Measurements from ENCODE around the gene COQ10A. TPM values are rescaled to one million over a fixed set of nuclear protein-coding genes. Genes with fewer than 3 reads are reported as not detected.

COQ10A gene
- total RNA-seq, 2 donors from 2014 or later: 15.9 to 17.6 TPM

DNA sequence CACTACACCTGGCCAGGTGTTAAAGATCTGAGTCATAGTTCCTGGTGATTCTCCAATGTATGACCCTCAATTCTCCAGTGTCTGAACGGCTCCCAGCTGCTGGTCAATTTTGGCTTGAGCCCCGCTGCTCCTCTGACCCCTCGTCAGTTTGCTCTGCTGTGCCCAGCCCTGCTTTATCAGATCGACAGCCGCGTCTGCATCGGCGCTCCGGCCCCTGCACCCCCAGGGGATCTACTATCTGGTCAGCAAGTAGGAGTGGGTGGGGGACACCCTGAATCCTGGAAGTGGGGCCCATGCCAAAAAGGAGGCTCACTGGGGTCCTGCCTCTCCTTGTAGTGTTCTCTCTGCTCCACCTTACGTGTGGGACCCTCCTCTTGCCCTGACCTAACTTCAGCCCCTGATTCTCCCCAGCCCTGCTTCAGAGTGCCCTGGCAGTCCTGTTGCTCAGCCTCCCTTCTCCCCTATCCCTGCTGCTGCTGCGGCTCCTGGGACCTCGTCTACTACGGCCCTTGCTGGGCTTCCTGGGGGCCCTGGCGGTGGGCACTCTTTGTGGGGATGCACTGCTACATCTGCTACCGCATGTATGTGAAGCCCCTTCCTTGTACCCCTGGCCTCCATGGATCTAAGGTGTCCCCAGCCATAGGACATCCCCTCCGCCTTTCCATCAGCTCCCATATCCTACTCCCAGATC lies 31.9 kb upstream of the COQ10A start:
- no peaks in the 10 kb centered on the region for H3K4me1 ChIP-seq (replicated peaks)
- TF ChIP-seq POLR2AphosphoS5 (IDR thresholded peaks at IDR 0.05): no peak
- TF ChIP-seq POLR2A (IDR thresholded peaks at IDR 0.05): no peak
- TF ChIP-seq, protein P1, sequence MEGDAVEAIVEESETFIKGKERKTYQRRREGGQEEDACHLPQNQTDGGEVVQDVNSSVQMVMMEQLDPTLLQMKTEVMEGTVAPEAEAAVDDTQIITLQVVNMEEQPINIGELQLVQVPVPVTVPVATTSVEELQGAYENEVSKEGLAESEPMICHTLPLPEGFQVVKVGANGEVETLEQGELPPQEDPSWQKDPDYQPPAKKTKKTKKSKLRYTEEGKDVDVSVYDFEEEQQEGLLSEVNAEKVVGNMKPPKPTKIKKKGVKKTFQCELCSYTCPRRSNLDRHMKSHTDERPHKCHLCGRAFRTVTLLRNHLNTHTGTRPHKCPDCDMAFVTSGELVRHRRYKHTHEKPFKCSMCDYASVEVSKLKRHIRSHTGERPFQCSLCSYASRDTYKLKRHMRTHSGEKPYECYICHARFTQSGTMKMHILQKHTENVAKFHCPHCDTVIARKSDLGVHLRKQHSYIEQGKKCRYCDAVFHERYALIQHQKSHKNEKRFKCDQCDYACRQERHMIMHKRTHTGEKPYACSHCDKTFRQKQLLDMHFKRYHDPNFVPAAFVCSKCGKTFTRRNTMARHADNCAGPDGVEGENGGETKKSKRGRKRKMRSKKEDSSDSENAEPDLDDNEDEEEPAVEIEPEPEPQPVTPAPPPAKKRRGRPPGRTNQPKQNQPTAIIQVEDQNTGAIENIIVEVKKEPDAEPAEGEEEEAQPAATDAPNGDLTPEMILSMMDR (IDR thresholded peaks at IDR 0.05): no peak
- H3K27ac ChIP-seq: no peak overlapping the region
- no peak overlapping the region for H3K4me3 ChIP-seq
- intact Hi-C loops (cut with DNase I): no loop called here
- no peaks in the 10 kb centered on the region for H3K27me3 ChIP-seq (replicated peaks; ENCODE audit: insufficient read depth)
- H3K36me3 ChIP-seq: no peaks in the 10 kb centered on the region
- no peaks in the 10 kb centered on the region for H3K9me3 ChIP-seq
- DNase-seq (ENCODE audit: low spot score): no peak
- 71% methylated on average over 16 of the region's 16 CpGs for WGBS

DNA sequence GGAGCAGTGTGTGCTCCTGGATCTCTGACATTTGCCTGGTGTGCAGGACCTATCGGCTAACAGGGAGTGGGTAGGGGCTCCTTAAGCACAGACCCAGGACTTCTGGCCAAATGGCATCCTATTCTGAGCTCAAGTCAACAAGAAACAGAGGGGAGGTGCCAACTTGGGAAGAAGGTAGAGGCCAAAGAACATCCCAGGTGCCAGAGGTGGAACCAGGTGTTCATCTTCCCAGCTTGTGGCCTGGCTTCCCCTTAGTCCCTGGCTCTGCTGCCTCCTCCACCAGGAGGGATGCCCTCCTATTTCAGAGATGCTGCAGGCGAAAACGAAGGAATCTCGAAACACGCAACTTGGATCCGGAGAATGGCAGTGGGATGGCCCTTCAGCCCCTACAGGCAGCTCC lies 30.7 kb upstream of the COQ10A start:
- no peak overlapping the region for H3K4me3 ChIP-seq
- intact Hi-C loops (cut with DNase I): no loop called here
- no peaks in the 10 kb centered on the region for H3K27me3 ChIP-seq (replicated peaks; ENCODE audit: insufficient read depth)
- H3K9me3 ChIP-seq: no peaks in the 10 kb centered on the region
- no peaks in the 10 kb centered on the region for H3K36me3 ChIP-seq
- WGBS: 92% methylated on average over 6 of the region's 6 CpGs
- no peaks in the 10 kb centered on the region for H3K4me1 ChIP-seq (replicated peaks)
- H3K27ac ChIP-seq: no peak overlapping the region
- TF ChIP-seq POLR2A (IDR thresholded peaks at IDR 0.05): no peak
- no peak for TF ChIP-seq POLR2AphosphoS5 (IDR thresholded peaks at IDR 0.05)
- TF ChIP-seq, protein P1 (IDR thresholded peaks at IDR 0.05): no peak
- no peak for DNase-seq (ENCODE audit: low spot score)

DNA sequence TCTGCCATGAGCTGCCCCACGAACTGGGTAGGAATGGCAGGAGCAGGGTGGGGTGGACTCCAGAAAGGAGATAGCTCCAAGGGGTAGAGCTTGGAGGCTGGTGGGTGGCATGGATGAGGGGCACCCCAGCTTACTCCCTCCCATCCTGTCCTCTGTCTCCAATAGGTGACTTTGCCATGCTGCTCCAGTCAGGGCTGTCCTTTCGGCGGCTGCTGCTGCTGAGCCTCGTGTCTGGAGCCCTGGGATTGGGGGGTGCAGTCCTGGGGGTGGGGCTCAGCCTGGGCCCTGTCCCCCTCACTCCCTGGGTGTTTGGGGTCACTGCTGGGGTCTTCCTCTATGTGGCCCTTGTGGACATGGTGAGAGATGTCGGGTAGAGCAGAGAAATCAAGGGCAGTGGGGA lies 29.8 kb upstream of the COQ10A start:
- H3K9me3 ChIP-seq: no peaks in the 10 kb centered on the region
- no peak for TF ChIP-seq POLR2A (IDR thresholded peaks at IDR 0.05)
- no peak for TF ChIP-seq POLR2AphosphoS5 (IDR thresholded peaks at IDR 0.05)
- TF ChIP-seq, protein P1 (IDR thresholded peaks at IDR 0.05): no peak
- H3K27me3 ChIP-seq (replicated peaks; ENCODE audit: insufficient read depth): no peaks in the 10 kb centered on the region
- no peak overlapping the region for H3K27ac ChIP-seq
- 56% methylated on average over 5 of the region's 5 CpGs for WGBS
- no peaks in the 10 kb centered on the region for H3K4me1 ChIP-seq (replicated peaks)
- no peaks in the 10 kb centered on the region for H3K36me3 ChIP-seq
- no peak for DNase-seq (ENCODE audit: low spot score)
- intact Hi-C loops (cut with DNase I): no loop called here
- no peak overlapping the region for H3K4me3 ChIP-seq

DNA sequence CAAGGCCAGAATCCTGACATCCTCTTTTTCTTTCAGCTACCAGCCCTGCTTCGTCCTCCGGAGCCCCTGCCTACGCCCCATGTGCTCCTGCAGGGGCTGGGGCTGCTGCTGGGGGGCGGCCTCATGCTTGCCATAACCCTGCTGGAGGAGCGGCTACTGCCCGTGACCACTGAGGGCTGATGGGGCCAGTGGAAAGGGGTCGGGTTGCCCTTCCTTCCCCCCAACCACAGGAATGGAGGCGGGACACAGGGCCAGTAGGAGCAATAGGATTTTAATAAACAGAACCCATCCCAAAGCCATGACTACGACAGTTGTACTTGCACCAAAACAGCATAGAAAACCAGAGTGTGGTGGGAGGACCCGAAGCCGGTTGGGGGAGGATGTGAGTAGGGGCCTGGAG lies 29.2 kb upstream of the COQ10A start:
- intact Hi-C loops (cut with DNase I): no loop called here
- Histone ChIP-seq H3K4me1 (replicated peaks) (no peaks in the 10 kb centered on the region), H3K27ac (no peak overlapping the region), H3K4me3 (no peak overlapping the region), H3K27me3 (replicated peaks; ENCODE audit: insufficient read depth) (no peaks in the 10 kb centered on the region), H3K36me3 (peaks cover under 1 to 3% of the 10 kb centered on the region in 2 donors), H3K9me3 (no peaks in the 10 kb centered on the region)
- TF ChIP-seq POLR2A (IDR thresholded peaks at IDR 0.05) (no peak), POLR2AphosphoS5 (IDR thresholded peaks at IDR 0.05) (no peak)
- TF ChIP-seq, protein P1 (IDR thresholded peaks at IDR 0.05): no peak
- DNase-seq (ENCODE audit: low spot score): no peak
- WGBS: 76% methylated on average over 11 of the region's 11 CpGs
